ENCODE data around the gene MAP2. TPM values are rescaled to one million over a fixed set of nuclear protein-coding genes. Genes with fewer than 3 reads are reported as not detected.

MAP2 gene
- total RNA-seq, 1 donor from 2014 or later: not detected

GRCh38 chr2:209395652-209396051 lies 28.2 kb upstream of the MAP2 start:
- no peak overlapping the region for H3K4me3 Mint-ChIP-seq
- H3K27ac Mint-ChIP-seq: no peak overlapping the region
- H3K4me1 Mint-ChIP-seq (ENCODE audit: low read depth): no peaks in the 10 kb centered on the region
- H3K9me3 Mint-ChIP-seq: no peaks in the 10 kb centered on the region
- peaks cover 1% of the 10 kb centered on the region for H3K27me3 Mint-ChIP-seq (ENCODE audit: insufficient read depth)
- intact Hi-C loops (cut with micrococcal nuclease): no loop called here
- no peaks in the 10 kb centered on the region for H3K36me3 Mint-ChIP-seq (ENCODE audit: low read depth)
- DNase-seq (ENCODE audit: low spot score): no peak

DNA sequence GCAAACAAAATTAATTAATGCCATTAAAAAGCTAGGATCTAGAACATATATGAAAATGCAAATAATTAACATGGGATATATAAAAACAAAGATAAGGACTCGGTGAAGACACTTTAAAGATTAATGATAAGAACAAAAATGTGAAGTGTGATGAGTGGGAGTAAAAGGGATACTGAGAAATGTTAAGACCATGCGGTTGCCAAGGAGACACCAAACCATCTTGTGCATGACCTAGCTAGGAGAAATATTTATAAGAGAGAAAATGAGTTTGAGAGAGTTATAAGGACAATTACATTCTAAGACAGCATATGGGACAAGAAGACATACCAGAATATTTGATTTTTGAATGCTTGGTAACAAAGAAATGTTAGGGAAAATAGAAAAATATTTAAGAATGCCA lies 25.4 kb upstream of the MAP2 start:
- Mint-ChIP-seq H3K36me3 (ENCODE audit: low read depth) (no peaks in the 10 kb centered on the region), H3K4me3 (no peak overlapping the region), H3K4me1 (ENCODE audit: low read depth) (no peaks in the 10 kb centered on the region), H3K27ac (no peak overlapping the region), H3K27me3 (ENCODE audit: insufficient read depth) (peaks cover 1% of the 10 kb centered on the region), H3K9me3 (no peaks in the 10 kb centered on the region)
- no peak for DNase-seq (ENCODE audit: low spot score)
- intact Hi-C loops (cut with micrococcal nuclease): no loop called here

DNA sequence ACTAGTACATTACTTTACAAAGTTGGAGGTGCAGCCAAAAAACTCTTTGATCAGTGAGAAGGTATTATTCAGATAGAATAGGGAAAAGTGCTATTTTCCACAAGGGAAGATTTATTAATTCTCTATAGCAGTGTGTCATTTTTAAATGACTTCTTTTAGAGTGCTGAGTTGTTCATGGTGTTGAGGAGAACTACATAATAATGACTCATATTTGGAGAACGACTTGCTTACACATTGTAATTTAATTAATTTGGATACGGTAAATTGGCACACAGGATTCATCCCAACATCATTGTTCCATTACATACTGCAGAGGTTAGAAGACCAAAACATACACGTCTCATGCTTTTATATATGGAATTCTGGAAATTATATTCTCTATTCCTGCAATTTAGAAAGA lies 22.1 kb upstream of the MAP2 start:
- H3K4me1 Mint-ChIP-seq (ENCODE audit: low read depth): no peaks in the 10 kb centered on the region
- no peaks in the 10 kb centered on the region for H3K36me3 Mint-ChIP-seq (ENCODE audit: low read depth)
- no peaks in the 10 kb centered on the region for H3K9me3 Mint-ChIP-seq
- no peak for DNase-seq (ENCODE audit: low spot score)
- no peak overlapping the region for H3K27ac Mint-ChIP-seq
- H3K4me3 Mint-ChIP-seq: no peak overlapping the region
- peaks cover 1% of the 10 kb centered on the region for H3K27me3 Mint-ChIP-seq (ENCODE audit: insufficient read depth)
- intact Hi-C loops (cut with micrococcal nuclease): no loop called here

GRCh38 chr2:209411296-209411695 lies 12.6 kb upstream of the MAP2 start:
- Mint-ChIP-seq H3K27me3 (ENCODE audit: insufficient read depth) (no peaks in the 10 kb centered on the region), H3K27ac (no peak overlapping the region), H3K4me1 (ENCODE audit: low read depth) (no peaks in the 10 kb centered on the region), H3K9me3 (no peaks in the 10 kb centered on the region), H3K4me3 (no peak overlapping the region), H3K36me3 (ENCODE audit: low read depth) (no peaks in the 10 kb centered on the region)
- no peak for DNase-seq (ENCODE audit: low spot score)
- intact Hi-C loops (cut with micrococcal nuclease): no loop called here

GRCh38 chr2:209411718-209412117 lies 12.1 kb upstream of the MAP2 start:
- Mint-ChIP-seq H3K4me3 (no peak overlapping the region), H3K9me3 (no peaks in the 10 kb centered on the region), H3K27ac (no peak overlapping the region)

GRCh38 chr2:209413311-209414014 lies 10.4 kb upstream of the MAP2 start:
- Mint-ChIP-seq H3K27me3 (ENCODE audit: insufficient read depth) (no peaks in the 10 kb centered on the region), H3K4me1 (ENCODE audit: low read depth) (no peaks in the 10 kb centered on the region), H3K36me3 (ENCODE audit: low read depth) (no peaks in the 10 kb centered on the region), H3K27ac (no peak overlapping the region), H3K4me3 (no peak overlapping the region), H3K9me3 (no peaks in the 10 kb centered on the region)
- intact Hi-C loops (cut with micrococcal nuclease): no loop called here
- no peak for DNase-seq (ENCODE audit: low spot score)

More at GRCh38 chr2:209411718-209412117, 12.1 kb upstream of the MAP2 start:
- no peaks in the 10 kb centered on the region for H3K4me1 Mint-ChIP-seq (ENCODE audit: low read depth)
- no peaks in the 10 kb centered on the region for H3K36me3 Mint-ChIP-seq (ENCODE audit: low read depth)
- H3K27me3 Mint-ChIP-seq (ENCODE audit: insufficient read depth): no peaks in the 10 kb centered on the region
- no peak for DNase-seq (ENCODE audit: low spot score)
- intact Hi-C loops (cut with micrococcal nuclease): no loop called here

- Mint-ChIP-seq H3K4me1 (ENCODE audit: low read depth) (no peaks in the 10 kb centered on the region), H3K36me3 (ENCODE audit: low read depth) (no peaks in the 10 kb centered on the region), H3K9me3 (no peaks in the 10 kb centered on the region), H3K27me3 (ENCODE audit: insufficient read depth) (peaks cover 5% of the 10 kb centered on the region), H3K27ac (no peak overlapping the region), H3K4me3 (no peak overlapping the region)
- intact Hi-C loops (cut with micrococcal nuclease): no loop called here
- DNase-seq (ENCODE audit: low spot score): no peak
These were observed 6.9 kb upstream of the MAP2 start for GRCh38 chr2:209416913-209417312.

GRCh38 chr2:209422191-209422754 lies 1.6 kb upstream of the MAP2 start:
- Mint-ChIP-seq H3K4me3 (no peak overlapping the region), H3K36me3 (ENCODE audit: low read depth) (no peaks in the 10 kb centered on the region)
- DNase-seq (ENCODE audit: low spot score): no peak

GRCh38 chr2:209424199-209424701 lies 403 bp downstream of the MAP2 start:
- H3K4me3 Mint-ChIP-seq: peak overlapping the region; percentile 76
- intact Hi-C loops (cut with micrococcal nuclease): loop anchor here (2.0 to 5.0 kb wide), 5 partner anchors 92 to 1157 kb away; partner anchors contain the start of gene PIKFYVE
- no peaks in the 10 kb centered on the region for H3K9me3 Mint-ChIP-seq
- no peak for DNase-seq (ENCODE audit: low spot score)
- H3K27ac Mint-ChIP-seq: no peak overlapping the region
- no peaks in the 10 kb centered on the region for H3K36me3 Mint-ChIP-seq (ENCODE audit: low read depth)
- peaks cover 20% of the 10 kb centered on the region for H3K27me3 Mint-ChIP-seq (ENCODE audit: insufficient read depth)
- peaks cover 14% of the 10 kb centered on the region for H3K4me1 Mint-ChIP-seq (ENCODE audit: low read depth)

More at GRCh38 chr2:209422191-209422754, 1.6 kb upstream of the MAP2 start:
- peaks cover 14% of the 10 kb centered on the region for H3K4me1 Mint-ChIP-seq (ENCODE audit: low read depth)
- intact Hi-C loops (cut with micrococcal nuclease): loop anchor here (5.0 kb wide), 3 partner anchors 90 to 1155 kb away; partner anchors contain the start of gene PIKFYVE
- H3K27ac Mint-ChIP-seq: no peak overlapping the region
- H3K9me3 Mint-ChIP-seq: no peaks in the 10 kb centered on the region
- H3K27me3 Mint-ChIP-seq (ENCODE audit: insufficient read depth): peaks cover 16% of the 10 kb centered on the region

GRCh38 chr2:209424781-209425470 lies 1.1 kb downstream of the MAP2 start:
- peaks cover 14% of the 10 kb centered on the region for H3K4me1 Mint-ChIP-seq (ENCODE audit: low read depth)
- peaks cover 20% of the 10 kb centered on the region for H3K27me3 Mint-ChIP-seq (ENCODE audit: insufficient read depth)
- intact Hi-C loops (cut with micrococcal nuclease): loop anchor here (2.0 to 5.0 kb wide), 5 partner anchors 93 to 1158 kb away; partner anchors contain the start of gene PIKFYVE
- DNase-seq (ENCODE audit: low spot score): no peak
- H3K9me3 Mint-ChIP-seq: no peaks in the 10 kb centered on the region
- no peak overlapping the region for H3K27ac Mint-ChIP-seq
- no peaks in the 10 kb centered on the region for H3K36me3 Mint-ChIP-seq (ENCODE audit: low read depth)
- peak overlapping the region; percentile 25 for H3K4me3 Mint-ChIP-seq

GRCh38 chr2:209425471-209426071 lies 1.7 kb downstream of the MAP2 start:
- H3K36me3 Mint-ChIP-seq (ENCODE audit: low read depth): no peaks in the 10 kb centered on the region
- H3K27ac Mint-ChIP-seq: no peak overlapping the region
- no peak overlapping the region for H3K4me3 Mint-ChIP-seq
- H3K4me1 Mint-ChIP-seq (ENCODE audit: low read depth): peaks cover 14% of the 10 kb centered on the region
- H3K27me3 Mint-ChIP-seq (ENCODE audit: insufficient read depth): peaks cover 20% of the 10 kb centered on the region
- intact Hi-C loops (cut with micrococcal nuclease): loop anchor here (2.0 kb wide), 2 partner anchors 151 to 773 kb away; no protein-coding TSS in a partner anchor
- DNase-seq (ENCODE audit: low spot score): no peak
- H3K9me3 Mint-ChIP-seq: no peaks in the 10 kb centered on the region

DNA sequence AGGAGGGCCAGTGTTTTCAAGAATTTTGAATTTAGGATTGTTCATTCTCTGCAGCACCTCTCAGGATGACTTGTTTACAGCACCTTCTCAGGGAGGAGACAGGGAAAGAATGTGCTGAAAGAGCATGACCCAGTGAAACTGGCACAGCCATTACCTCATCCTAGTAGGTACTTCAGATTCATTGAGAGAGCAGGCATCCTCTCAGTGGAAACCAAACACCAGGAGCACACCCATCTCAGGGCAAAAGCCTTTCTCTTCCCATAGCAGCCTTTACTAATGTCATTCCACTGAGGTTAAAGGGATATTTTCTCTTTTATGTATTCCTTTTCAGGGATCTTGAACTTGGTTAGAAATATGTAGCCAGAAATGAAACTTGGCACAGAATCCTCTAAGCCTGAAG lies 2.6 kb downstream of the MAP2 start:
- DNase-seq (ENCODE audit: low spot score): no peak
- Mint-ChIP-seq H3K4me1 (ENCODE audit: low read depth) (peaks cover 14% of the 10 kb centered on the region), H3K9me3 (no peaks in the 10 kb centered on the region), H3K27ac (no peak overlapping the region), H3K27me3 (ENCODE audit: insufficient read depth) (peaks cover 16% of the 10 kb centered on the region), H3K4me3 (no peak overlapping the region), H3K36me3 (ENCODE audit: low read depth) (no peaks in the 10 kb centered on the region)
- intact Hi-C loops (cut with micrococcal nuclease): no loop called here
